ENCODE results near the gene CLCNKB.

CLCNKB gene

DNA sequence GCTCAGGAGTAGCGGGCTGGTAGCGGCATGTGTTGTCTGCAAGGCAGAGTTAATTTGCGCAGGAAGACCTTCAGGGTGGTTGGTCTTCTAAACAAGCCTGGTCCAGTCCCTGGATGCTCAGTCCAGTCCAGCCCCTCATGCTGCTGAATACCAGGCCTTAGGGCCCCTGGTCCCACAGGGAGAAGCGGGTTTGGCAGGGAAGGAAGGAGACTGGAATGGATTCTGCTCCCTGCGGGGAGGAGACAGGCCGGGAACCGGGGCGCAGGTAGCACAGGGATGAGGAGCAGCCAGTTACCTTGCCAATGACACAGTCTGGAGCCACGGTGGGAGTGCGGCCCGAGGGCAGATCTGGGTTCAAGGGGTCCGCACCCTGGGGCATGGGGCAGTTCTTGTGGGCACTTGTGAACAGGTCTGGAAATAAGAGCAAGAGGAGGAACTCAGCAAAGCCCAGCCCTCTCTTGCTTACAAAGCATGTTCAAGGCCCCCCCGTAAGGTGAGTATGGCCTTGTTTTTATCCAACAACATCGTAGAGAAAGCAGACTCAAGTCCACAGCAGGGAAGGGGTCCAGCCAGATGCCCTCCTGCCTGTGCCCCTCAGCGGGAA lies 19.7 kb downstream of the CLCNKB start:
- CTCF ChIA-PET: interaction anchor here (1.7 kb wide), 1 partner anchor 7 kb away, joined by 7 read pairs; no protein-coding TSS in a partner anchor
- TF ChIP-seq, protein P1, sequence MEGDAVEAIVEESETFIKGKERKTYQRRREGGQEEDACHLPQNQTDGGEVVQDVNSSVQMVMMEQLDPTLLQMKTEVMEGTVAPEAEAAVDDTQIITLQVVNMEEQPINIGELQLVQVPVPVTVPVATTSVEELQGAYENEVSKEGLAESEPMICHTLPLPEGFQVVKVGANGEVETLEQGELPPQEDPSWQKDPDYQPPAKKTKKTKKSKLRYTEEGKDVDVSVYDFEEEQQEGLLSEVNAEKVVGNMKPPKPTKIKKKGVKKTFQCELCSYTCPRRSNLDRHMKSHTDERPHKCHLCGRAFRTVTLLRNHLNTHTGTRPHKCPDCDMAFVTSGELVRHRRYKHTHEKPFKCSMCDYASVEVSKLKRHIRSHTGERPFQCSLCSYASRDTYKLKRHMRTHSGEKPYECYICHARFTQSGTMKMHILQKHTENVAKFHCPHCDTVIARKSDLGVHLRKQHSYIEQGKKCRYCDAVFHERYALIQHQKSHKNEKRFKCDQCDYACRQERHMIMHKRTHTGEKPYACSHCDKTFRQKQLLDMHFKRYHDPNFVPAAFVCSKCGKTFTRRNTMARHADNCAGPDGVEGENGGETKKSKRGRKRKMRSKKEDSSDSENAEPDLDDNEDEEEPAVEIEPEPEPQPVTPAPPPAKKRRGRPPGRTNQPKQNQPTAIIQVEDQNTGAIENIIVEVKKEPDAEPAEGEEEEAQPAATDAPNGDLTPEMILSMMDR (IDR thresholded peaks at IDR 0.05; ENCODE audit: control extremely low read depth, extremely low read depth, low read depth, missing control alignments): no peak
- no peak for DNase-seq (ENCODE audit: extremely low spot score)
- POLR2A ChIA-PET: no interaction called here

DNA sequence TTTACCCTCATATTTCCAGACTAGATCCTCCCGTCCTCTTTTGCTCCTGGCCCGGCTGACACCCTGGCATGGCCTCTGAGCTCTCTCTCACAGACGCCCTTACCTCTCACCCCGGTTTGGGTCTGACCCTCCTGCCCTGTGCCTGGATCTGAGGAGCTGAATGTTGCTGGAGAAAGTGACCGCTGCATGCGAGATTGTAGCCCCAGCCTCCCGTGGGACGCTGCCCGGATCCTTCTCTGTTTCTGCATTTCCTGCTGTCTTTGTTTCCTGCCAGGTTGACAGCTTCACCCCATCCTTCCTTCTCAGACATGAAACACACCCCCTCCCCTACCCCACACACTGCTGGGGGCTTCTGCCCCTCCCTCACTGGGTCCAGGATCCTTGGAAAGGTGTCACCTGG lies 20.3 kb downstream of the CLCNKB start:
- POLR2A ChIA-PET: no interaction called here
- DNase-seq (ENCODE audit: extremely low spot score): no peak
- TF ChIP-seq, protein P1 (IDR thresholded peaks at IDR 0.05; ENCODE audit: control extremely low read depth, extremely low read depth, low read depth, missing control alignments): no peak
- CTCF ChIA-PET: interaction anchor here (0.7 to 1.7 kb wide), 2 partner anchors 8 to 18 kb away, joined by 4 to 7 read pairs; no protein-coding TSS in a partner anchor

DNA sequence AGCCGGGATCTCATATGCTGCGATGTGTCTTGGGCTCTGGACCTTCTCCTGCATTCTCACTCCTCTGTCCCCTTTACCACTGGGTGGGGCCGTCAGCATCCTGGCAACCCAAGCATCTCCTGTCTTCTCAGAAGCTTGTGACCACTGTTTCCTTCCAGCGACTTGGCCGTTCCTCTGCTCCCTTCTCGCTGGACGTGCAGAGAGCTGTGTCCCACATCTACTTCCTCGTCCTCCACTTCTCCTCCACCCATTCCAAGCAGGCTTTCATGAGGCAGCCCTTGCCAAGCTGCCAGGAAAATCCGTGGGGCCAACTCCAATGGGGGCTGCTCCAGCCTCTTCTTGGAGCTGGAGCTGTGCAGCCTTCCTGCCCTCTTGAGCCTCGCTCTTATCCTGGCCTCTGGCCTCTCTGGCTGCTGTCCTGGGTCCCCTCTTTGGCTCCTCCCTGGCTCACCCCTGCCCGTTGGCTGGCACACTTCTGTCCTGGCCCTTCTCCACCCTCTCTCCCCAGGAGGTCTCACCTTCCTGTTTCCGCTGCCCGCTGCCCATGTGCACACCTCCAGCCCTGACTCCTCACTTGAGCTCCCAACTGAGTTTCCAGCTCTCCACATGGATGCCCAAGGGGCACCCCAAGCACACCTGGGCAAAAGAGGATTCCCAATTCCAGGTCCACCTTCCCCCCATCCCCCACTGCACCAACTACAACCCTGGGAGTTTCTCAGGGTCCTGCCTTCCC lies 21.1 kb downstream of the CLCNKB start:
- DNase-seq (ENCODE audit: extremely low spot score): no peak
- TF ChIP-seq, protein P1 (IDR thresholded peaks at IDR 0.05; ENCODE audit: control extremely low read depth, extremely low read depth, low read depth, missing control alignments): no peak
- POLR2A ChIA-PET: no interaction called here
- CTCF ChIA-PET: interaction anchor here (0.7 to 1.7 kb wide), 5 partner anchors 9 to 273 kb away, joined by 4 to 7 read pairs (median 4); no protein-coding TSS in a partner anchor

DNA sequence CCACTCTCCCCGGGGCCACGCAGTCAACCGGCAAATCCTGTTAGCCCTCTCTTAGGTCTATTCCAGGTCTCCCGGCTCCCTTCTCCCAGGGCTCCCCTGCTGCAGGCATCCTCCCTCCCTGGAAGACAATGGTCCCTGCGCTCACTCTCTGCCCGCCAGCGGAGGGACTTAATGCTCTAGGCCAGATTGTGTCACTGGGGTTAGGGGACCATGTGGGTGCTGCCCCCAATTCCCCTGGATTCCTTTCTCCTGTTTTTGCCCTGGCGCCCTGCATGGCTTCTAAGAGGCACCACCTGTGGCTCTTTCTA lies 21.6 kb downstream of the CLCNKB start:
- CTCF ChIA-PET: interaction anchor here (1.1 to 1.7 kb wide), 4 partner anchors 9 to 274 kb away, joined by 4 to 7 read pairs (median 4); no protein-coding TSS in a partner anchor
- TF ChIP-seq, protein P1 (IDR thresholded peaks at IDR 0.05; ENCODE audit: control extremely low read depth, extremely low read depth, low read depth, missing control alignments): no peak
- POLR2A ChIA-PET: no interaction called here
- DNase-seq (ENCODE audit: extremely low spot score): no peak

DNA sequence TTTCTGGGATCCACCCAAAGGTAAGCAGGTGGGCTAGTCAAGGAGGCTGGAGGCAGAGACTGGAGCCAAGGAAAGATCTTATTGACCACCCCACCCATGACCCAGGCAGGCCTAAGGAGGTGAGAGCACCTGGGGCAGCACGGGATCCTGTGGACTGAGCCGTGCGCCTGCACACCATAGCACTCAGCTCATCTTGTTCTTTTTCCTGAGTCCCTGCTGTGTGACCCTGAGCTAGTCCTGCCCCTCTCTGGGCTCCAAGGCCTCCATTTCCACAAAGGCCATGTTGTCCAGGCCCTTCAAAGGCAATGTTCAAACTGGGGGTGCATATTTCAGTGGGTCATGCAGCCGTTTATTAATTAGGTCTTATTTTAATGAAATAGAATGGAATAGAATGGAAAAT lies 22.7 kb downstream of the CLCNKB start:
- TF ChIP-seq, protein P1 (IDR thresholded peaks at IDR 0.05; ENCODE audit: control extremely low read depth, extremely low read depth, low read depth, missing control alignments): no peak
- POLR2A ChIA-PET: no interaction called here
- CTCF ChIA-PET: interaction anchor here (1.2 to 1.8 kb wide), 3 partner anchors 11 to 16 kb away, joined by 4 to 7 read pairs (median 6); no protein-coding TSS in a partner anchor
- no peak for DNase-seq (ENCODE audit: extremely low spot score)

DNA sequence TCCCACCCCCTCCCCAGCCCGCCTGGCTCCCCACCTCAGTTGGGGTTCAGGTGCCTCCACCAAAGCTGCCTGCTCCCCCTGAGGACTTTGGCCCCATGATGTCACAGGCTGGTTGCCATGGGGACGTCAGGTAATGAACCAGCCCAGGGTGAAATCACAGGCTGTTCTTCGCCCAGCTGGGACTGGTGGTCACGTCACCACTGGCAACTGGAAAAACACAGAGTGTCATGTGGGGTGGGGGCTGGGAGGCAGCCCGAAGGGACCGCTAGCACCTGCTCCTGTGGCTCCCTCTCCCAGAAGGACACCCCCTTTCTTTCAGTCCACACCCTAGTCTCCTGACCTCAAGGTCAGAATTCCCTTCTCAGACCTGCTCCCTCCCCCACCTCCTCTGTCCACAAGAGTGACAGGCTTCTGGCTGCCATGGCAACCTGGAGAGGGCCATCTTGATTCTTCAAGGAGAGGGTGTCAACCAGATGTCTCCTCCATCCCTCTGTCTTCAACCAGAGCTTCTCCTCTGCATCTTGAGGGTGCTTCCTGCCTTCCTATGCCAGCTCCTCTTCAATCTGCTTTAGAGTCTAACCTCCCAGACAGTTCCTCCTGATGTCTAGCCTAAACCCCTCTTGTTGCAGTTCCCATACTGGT lies 23.7 kb downstream of the CLCNKB start:
- TF ChIP-seq, protein P1 (IDR thresholded peaks at IDR 0.05; ENCODE audit: control extremely low read depth, extremely low read depth, low read depth, missing control alignments): no peak
- ChIA-PET POLR2A (no interaction called here), CTCF (interaction anchor here (1.2 to 1.8 kb wide), 4 partner anchors 11 to 15 kb away, joined by 3 to 7 read pairs (median 5); no protein-coding TSS in a partner anchor)
- no peak for DNase-seq (ENCODE audit: extremely low spot score)
